Caco-2 (cell line): ENCODE results near the gene AGBL2. TPM values are rescaled to one million over a fixed set of nuclear protein-coding genes. Genes with fewer than 3 reads are reported as not detected.
"Not testable (repeated sequence)": the region's sequence is repeated elsewhere in the genome, so short reads cannot be mapped to it uniquely, and the experiment has no call there.

ENCODE experiments used
- BruUV-seq: library from RNA; stranded (reverse); fragments of 400-500 nt; replicated peaks from 2 replicates; lab custom pipeline; 2021; lab: Mats Ljungman, UMichigan
- CTCF ChIA-PET: fragments of 300-600 bp; sonication (Branson Sonifier 250); formaldehyde crosslinking; loops from one replicate; lab custom pipeline; 2022; ENCODE audit warnings: antibody characterized with exemption; lab: Charles Lee
- POLR2A ChIA-PET: fragments of 300-600 bp; sonication (Branson Sonifier 250); formaldehyde crosslinking; loops from one replicate; lab custom pipeline; 2022; ENCODE audit warnings: antibody characterized with exemption; lab: Charles Lee
- DNase-seq, 2 experiments: peaks; one replicate each; pipeline versions ENCODE4 v3.0.0 to v3.0.0-alpha.2; 2020 to 2022
- H3K27me3 ChIP-seq: replicated peaks from 2 replicates; pipeline ENCODE4 v1.6.0; 2011; ENCODE audit warnings: low read length; ENCODE audit not compliant: control insufficient read depth, insufficient read depth
- H3K36me3 ChIP-seq: 2 replicates; pipeline ENCODE4 v1.5.1; 2011; ENCODE audit warnings: low read length; ENCODE audit not compliant: control insufficient read depth, insufficient read depth
- H3K4me1 ChIP-seq: fragments of 250-450 bp; sonication (Bioruptor Pico); 2 replicates; pipeline ENCODE4 v1.5.1; 2020; ENCODE audit warnings: mild to moderate bottlenecking
- H3K4me3 ChIP-seq: 2 replicates; pipeline ENCODE4 v1.5.1; 2011; ENCODE audit warnings: low read depth, mild to moderate bottlenecking, control low read depth, low read length
- H3K9me3 ChIP-seq: fragments of 250-450 bp; sonication (Bioruptor Pico); 2 replicates; pipeline ENCODE4 v1.5.1; 2020; ENCODE audit warnings: mild to moderate bottlenecking, moderate library complexity
- H3K27ac Mint-ChIP-seq: one replicate; pipeline ENCODE4 v1.8.0; 2022; ENCODE audit warnings: mixed read lengths; ENCODE audit not compliant: unreplicated experiment
- H3K27me3 Mint-ChIP-seq: one replicate; pipeline ENCODE4 v1.8.0; 2022; ENCODE audit warnings: mixed read lengths; ENCODE audit not compliant: insufficient read depth, unreplicated experiment
- H3K36me3 Mint-ChIP-seq: one replicate; pipeline ENCODE4 v1.8.0; 2022; ENCODE audit warnings: mild to moderate bottlenecking, mixed read lengths; ENCODE audit not compliant: insufficient read depth, unreplicated experiment
- H3K4me1 Mint-ChIP-seq: one replicate; pipeline ENCODE4 v1.8.0; 2022; ENCODE audit warnings: low read depth, mixed read lengths; ENCODE audit not compliant: unreplicated experiment
- H3K4me3 Mint-ChIP-seq: one replicate; pipeline ENCODE4 v1.8.0; 2022; ENCODE audit warnings: mild to moderate bottlenecking, moderate library complexity, mixed read lengths; ENCODE audit not compliant: unreplicated experiment
- H3K9me3 Mint-ChIP-seq: one replicate; pipeline ENCODE4 v1.8.0; 2022; ENCODE audit warnings: mixed read lengths; ENCODE audit not compliant: unreplicated experiment
- CTCF ChIP-seq, 2 experiments: fragments of 200-600 bp in 1 of 2; IDR thresholded peaks; 1 replicate in 1 of 2; 2 replicates in 1 of 2; pipeline versions ENCODE4 v1.5.1 to v1.8.0; 2011 to 2022; ENCODE audit warnings: antibody characterized with exemption in 1 of 2, control low read depth in 1 of 2, inconsistent platforms in 1 of 2, low read depth in 1 of 2, low read length in 1 of 2, mild to moderate bottlenecking in 1 of 2, moderate library complexity in 1 of 2; ENCODE audit not compliant: insufficient read depth in 1 of 2, severe bottlenecking in 1 of 2, unreplicated experiment in 1 of 2
- intact Hi-C: fragments of 100-400 bp; cut with micrococcal nuclease; formaldehyde crosslinking; loops from one replicate; pipeline ENCODE4 v1.10.0; 2022; ENCODE audit not compliant: unreplicated experiment
- total RNA-seq: library from RNA; stranded (reverse); gene quantifications from 2 replicates; pipeline ENCODE4 v1.2.3, GENCODE V29; 2022

AGBL2 gene
- total RNA-seq, 1 experiment from 2014 or later: 2.9 TPM

- no peak overlapping the region for H3K4me3 ChIP-seq
- Mint-ChIP-seq H3K36me3 (no peaks in the 10 kb centered on the region), H3K4me1 (no peaks in the 10 kb centered on the region), H3K27ac (no peak overlapping the region), H3K4me3 (no peak overlapping the region), H3K9me3 (no peaks in the 10 kb centered on the region), H3K27me3 (no peaks in the 10 kb centered on the region)
- intact Hi-C loops: no loop called here
- no peaks in the 10 kb centered on the region for H3K9me3 ChIP-seq
- POLR2A ChIA-PET: no interaction called here
- H3K4me1 ChIP-seq: peaks cover 3% of the 10 kb centered on the region; the same call in 1 of the 2 replicates
- BruUV-seq: no TSS peak
- H3K27me3 ChIP-seq: no peaks in the 10 kb centered on the region
- DNase-seq: no peak
- CTCF ChIA-PET: no interaction called here
- no peak for TF ChIP-seq CTCF (IDR thresholded peaks at IDR 0.05; ENCODE audit: insufficient read depth in 1 of 2, low read depth in 1 of 2, low read length in 1 of 2, severe bottlenecking in 1 of 2, unreplicated experiment in 1 of 2)
- no peaks in the 10 kb centered on the region for H3K36me3 ChIP-seq
Observed at GRCh38 chr11:47668665-47669064, 46.5 kb downstream of the AGBL2 start.

GRCh38 chr11:47667555-47667954, 47.6 kb downstream of the AGBL2 start:
- no peak for TF ChIP-seq CTCF (IDR thresholded peaks at IDR 0.05; ENCODE audit: insufficient read depth in 1 of 2, low read depth in 1 of 2, low read length in 1 of 2, severe bottlenecking in 1 of 2, unreplicated experiment in 1 of 2)
- no peak overlapping the region for H3K4me3 Mint-ChIP-seq
- H3K27ac Mint-ChIP-seq: no peak overlapping the region

GRCh38 chr11:47667135-47667534, 48.0 kb downstream of the AGBL2 start:
- Histone ChIP-seq H3K4me3 (no peak overlapping the region), H3K27me3 (no peaks in the 10 kb centered on the region), H3K9me3 (no peaks in the 10 kb centered on the region), H3K36me3 (no peaks in the 10 kb centered on the region), H3K4me1 (peaks cover 3% of the 10 kb centered on the region; the same call in 1 of the 2 replicates)
- no peak overlapping the region for H3K27ac Mint-ChIP-seq
- H3K36me3 Mint-ChIP-seq: no peaks in the 10 kb centered on the region
- no peak for DNase-seq
- BruUV-seq: no TSS peak
- no peaks in the 10 kb centered on the region for H3K27me3 Mint-ChIP-seq
- no peaks in the 10 kb centered on the region for H3K9me3 Mint-ChIP-seq
- TF ChIP-seq CTCF (IDR thresholded peaks at IDR 0.05; ENCODE audit: insufficient read depth in 1 of 2, low read depth in 1 of 2, low read length in 1 of 2, severe bottlenecking in 1 of 2, unreplicated experiment in 1 of 2): no peak
- H3K4me1 Mint-ChIP-seq: no peaks in the 10 kb centered on the region
- POLR2A ChIA-PET: no interaction called here
- no peak overlapping the region for H3K4me3 Mint-ChIP-seq
- CTCF ChIA-PET: no interaction called here
- intact Hi-C loops: no loop called here

More at GRCh38 chr11:47667555-47667954, 47.6 kb downstream of the AGBL2 start:
- H3K9me3 ChIP-seq: no peaks in the 10 kb centered on the region
- no peaks in the 10 kb centered on the region for H3K36me3 Mint-ChIP-seq
- ChIA-PET POLR2A (no interaction called here), CTCF (no interaction called here)
- peaks cover 3% of the 10 kb centered on the region; the same call in 1 of the 2 replicates for H3K4me1 ChIP-seq
- no TSS peak for BruUV-seq
- H3K4me3 ChIP-seq: no peak overlapping the region
- H3K36me3 ChIP-seq: no peaks in the 10 kb centered on the region
- no peaks in the 10 kb centered on the region for H3K27me3 ChIP-seq
- DNase-seq: no peak
- no peaks in the 10 kb centered on the region for H3K9me3 Mint-ChIP-seq
- intact Hi-C loops: no loop called here
- H3K27me3 Mint-ChIP-seq: no peaks in the 10 kb centered on the region
- no peaks in the 10 kb centered on the region for H3K4me1 Mint-ChIP-seq

- H3K4me1 ChIP-seq, BruUV-seq, intact Hi-C loops, H3K27me3 ChIP-seq, H3K9me3 Mint-ChIP-seq, H3K4me3 ChIP-seq, H3K36me3 Mint-ChIP-seq, POLR2A ChIA-PET, H3K4me3 Mint-ChIP-seq, H3K36me3 ChIP-seq, H3K27me3 Mint-ChIP-seq, CTCF ChIA-PET, H3K4me1 Mint-ChIP-seq, H3K9me3 ChIP-seq, DNase-seq, H3K27ac Mint-ChIP-seq: not testable (repeated sequence)
Observed at GRCh38 chr11:47664936-47665335, 50.2 kb downstream of the AGBL2 start.
